A172 (cell line): ENCODE measurements around the gene C1orf53. TPM values are rescaled to one million over a fixed set of nuclear protein-coding genes. Genes with fewer than 3 reads are reported as not detected.
"Not testable (repeated sequence)": the region's sequence is repeated elsewhere in the genome, so short reads cannot be mapped to it uniquely, and the experiment has no call there.

ENCODE experiments used
- DNase-seq: peaks from one replicate; pipeline ENCODE4 v3.0.0-alpha.2; 2015; ENCODE audit warnings: low spot score
- total RNA-seq: library from RNA; depleted of rRNA; stranded (reverse); fragments of >200 nt; shearing (Covaris generic); gene quantifications from 2 replicates; pipeline ENCODE4 v1.2.3, GENCODE V29; 2014; rRNA removed

The C1orf53 gene
- 21.2 and 34.3 TPM in 2 replicates for total RNA-seq

GRCh38 chr1:197902454-197903195 lies at the start of gene C1orf53:
C1orf53 (plus strand) TSS chr1:197902630; CDS start chr1:197902650, 20 bp downstream.
- peak; percentile 81 for DNase-seq

GRCh38 chr1:197855751-197856150 lies 46.7 kb upstream of the C1orf53 start:
- DNase-seq, result not testable (repeated sequence)

DNA sequence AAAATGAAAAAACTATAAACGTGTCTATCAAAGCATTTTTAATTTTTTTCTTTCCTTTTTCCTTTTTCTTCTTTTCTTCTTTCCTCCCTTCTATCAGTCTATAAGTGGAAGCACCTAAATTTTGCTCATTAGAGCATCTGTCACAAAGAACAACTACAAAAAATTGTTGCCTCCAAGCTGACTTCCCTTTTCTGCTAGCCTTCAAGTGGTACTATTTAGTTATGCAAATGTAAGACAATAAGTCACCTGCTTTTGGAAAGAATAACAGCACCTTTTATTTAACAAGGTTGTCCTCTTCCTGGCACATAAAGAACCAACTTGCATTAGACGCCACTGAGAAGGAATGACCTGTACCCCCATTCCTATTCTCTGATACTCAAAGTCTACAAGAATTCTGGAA lies 45.0 kb upstream of the C1orf53 start:
- DNase-seq, result no peak

DNA sequence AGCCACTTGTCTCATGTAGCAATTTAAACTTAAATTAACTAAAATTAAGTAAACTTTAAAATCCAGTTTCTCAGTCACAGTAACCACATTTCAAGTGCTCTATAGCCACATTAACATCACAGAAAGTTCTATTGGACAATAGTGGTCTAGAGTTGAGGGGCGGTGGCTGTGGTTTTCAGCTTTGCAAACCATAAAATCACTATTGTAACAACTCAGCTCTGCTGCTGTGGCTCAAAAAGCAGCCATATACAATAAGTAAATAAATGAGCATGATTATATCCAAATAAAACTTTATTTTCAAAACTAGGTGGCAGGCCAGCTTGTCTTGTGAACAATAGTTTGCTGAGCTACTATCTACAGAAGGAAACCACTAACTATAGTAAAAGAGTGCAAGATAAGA lies 43.4 kb upstream of the C1orf53 start:
- DNase-seq, result no peak

- no peak for DNase-seq
These were observed 40.2 kb upstream of the C1orf53 start for GRCh38 chr1:197862221-197862620.

DNA sequence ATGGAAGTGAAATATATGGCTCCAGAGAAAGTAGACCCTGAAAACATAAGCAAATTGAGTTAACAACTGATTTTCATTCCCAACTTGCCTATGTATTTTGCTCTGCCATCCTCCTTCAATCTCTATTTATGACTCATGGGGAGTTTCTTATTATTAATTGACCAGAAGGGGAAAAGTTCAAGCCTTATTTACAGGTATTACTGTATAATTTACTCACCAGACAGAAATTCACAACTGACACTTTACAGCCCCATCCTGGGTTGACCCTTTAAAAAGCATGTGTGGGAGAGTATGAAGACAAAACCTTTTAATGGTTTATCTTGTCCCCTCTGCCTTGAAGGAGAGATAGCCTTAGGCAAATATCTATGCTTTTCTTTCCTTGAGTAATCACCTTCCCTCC lies 39.8 kb upstream of the C1orf53 start:
- DNase-seq, result no peak

- DNase-seq, result no peak
These were observed 36.6 kb upstream of the C1orf53 start for GRCh38 chr1:197865809-197866208.

DNA sequence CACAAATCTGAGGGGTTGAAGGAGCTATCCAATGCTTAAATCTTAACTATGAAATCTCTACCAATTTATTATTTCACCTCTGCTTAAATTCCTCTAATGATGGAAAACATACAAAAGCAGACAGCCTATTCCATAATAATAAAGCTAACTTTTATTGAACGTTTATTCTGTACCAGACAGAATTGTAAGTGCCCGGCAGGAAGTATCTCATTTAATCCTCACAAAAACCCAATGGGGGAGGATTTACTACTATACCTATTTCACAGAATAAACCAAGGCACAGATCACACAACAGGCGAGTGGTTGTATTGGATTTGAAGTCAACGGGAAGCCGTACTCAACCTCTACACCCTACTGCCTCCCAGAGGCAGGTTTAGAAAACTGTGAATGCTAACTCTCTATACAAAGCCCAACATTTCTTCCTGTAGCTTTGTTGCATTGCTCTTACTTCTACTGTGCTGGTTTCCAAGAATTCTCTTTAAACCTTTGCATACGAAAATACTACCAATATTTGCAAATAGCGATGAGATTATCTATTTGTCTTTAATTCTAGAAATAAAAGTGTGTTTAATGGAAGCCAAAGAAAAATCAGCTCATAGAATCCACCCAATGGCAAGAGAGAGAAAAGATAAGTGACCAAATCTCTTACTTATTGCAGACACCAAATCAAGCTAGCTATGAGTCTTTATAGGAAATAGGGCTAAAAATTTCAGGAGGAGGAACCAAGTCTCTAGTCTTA lies 33.5 kb upstream of the C1orf53 start:
- peak; percentile 71 for DNase-seq

DNA sequence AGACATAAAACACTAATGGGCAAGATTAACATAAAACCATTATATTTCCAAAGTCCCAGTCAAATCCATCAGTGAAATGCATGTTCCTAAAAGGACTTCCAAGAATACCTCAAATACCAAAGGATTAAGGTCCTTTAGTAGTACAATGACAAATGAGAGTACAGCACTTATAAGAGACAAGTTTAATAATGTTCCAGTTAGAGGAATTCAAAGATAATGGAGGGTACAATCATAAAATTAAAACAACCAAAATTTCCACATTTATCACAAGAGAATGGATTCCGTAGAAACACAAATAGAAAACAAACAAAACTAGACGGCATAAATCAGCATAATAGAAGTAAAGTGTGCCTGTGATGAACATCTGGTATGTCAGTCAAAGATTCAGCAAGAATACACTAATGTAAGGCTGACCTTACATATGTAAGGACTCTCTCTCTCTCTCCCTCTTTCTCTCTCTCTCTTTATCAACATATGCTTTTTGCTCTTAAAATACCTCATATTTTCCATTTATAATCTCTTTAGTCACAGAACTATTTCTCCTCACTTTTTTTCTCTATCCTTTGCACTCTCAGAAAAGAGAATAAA lies 32.8 kb upstream of the C1orf53 start:
- DNase-seq, result no peak

GRCh38 chr1:197876894-197877293 lies 25.5 kb upstream of the C1orf53 start:
- no peak for DNase-seq

DNA sequence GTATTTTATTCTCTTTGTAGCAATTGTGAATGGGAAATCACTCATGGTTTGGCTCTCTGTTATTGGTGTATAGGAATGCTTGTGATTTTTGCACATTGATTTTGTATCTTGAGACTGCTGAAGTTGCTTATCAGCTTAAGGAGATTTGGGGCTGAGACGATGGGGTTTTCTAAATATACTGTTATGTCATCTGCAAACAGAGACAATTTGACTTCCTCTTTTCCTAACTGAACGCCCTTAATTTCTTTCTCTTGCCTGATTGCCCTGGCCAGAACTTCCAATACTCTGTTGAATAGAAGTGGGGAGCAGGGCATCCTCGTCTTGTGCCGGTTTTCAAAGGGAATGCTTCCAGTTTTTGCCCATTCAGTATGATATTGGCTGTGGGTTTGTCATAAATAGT lies 22.0 kb upstream of the C1orf53 start:
- DNase-seq, result not testable (repeated sequence)

GRCh38 chr1:197882241-197882640 lies 20.2 kb upstream of the C1orf53 start:
- not testable (repeated sequence) for DNase-seq

DNA sequence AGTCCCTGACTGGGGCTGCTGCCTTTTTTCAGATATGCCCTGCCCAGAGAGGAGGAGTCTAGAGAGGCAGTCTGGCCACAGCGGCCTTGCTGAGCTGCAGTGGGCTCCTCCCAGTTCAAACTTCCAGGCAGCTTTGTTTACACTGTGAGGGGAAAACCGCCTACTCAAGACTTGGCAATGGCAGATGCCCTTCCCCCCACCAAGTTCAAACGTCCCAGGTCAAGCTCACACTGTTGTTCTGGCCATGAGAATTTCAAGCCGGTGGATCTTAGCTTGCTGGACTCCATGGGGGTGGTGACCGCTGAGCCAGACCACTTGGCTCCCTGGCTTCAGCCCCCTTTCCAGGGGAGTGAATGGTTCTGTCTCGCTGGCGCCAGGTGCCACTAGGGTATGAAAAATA lies 18.3 kb upstream of the C1orf53 start:
- no peak for DNase-seq

DNA sequence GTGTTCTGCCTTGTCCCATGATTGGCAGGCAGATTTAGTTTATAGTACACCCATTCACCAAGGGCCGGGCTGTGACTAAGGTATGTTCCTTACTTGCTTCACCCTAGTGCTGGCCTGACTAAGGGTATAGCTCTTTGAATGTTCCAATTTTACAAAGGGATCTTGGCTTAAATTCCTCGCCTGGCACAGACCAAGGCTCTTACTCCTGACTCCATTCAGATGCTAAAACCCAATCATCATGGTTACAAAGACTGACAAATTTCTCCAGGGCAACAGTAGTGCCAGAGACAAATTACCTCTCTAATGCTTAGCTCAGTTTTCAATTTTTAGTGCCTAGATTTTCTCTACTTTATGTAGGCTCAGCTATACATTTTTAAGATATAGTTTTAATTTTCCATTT lies 11.5 kb upstream of the C1orf53 start:
- DNase-seq, result no peak

DNA sequence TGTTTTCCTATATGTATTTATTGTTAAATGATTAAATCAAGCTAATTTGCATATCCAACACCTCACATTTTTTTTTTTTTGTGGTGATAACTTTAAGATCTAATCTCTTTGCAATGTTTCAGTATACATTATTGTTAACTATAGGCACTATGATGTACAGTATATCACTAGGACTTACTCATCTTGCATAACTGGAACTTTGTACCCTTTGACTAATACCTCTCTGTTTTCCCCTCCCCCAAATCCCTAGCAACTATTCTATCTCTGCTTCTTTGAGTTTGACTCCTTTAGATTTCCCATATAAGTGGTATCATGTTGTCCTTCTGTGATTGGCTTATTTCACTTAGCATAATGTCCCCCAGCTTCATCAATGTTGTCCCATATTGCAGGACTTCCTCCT lies 9.7 kb upstream of the C1orf53 start:
- DNase-seq, result no peak

DNA sequence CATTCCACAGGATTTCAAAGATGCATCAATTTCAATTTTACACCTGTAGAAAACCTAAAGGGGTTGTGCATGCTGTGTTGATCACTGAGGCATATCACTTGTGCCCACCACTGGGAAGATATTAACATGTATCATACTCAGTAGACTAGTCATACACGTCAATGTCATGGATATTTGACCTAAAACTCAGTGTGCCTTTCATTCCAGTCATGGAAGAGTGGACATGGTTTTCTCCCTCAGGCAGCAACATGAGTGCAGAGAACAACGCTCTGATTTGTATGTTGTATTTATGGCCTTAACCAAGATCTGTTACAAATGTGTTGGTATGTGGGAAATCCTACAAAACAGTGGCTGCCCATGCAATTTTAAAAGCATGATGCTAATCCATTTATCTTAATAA lies 6.1 kb upstream of the C1orf53 start:
- DNase-seq, result no peak

DNA sequence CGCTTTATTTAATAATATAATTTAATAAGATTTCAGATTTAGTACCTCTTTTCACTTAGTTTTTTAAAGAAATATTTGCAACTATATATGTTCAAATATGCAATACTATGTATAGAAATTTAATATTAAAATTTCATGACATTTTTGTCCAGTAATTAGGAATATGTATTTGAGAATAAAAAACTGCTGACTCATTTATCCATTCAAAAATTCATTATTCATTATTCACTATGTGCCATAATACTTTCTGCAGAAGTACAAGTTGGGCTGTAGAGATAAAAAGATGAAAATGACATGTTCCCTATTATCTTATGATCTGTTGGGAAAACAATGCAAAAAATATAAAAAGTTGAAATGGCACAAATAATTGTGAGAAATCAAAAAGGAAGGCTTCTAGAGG lies 3.4 kb upstream of the C1orf53 start:
- no peak for DNase-seq

GRCh38 chr1:197902131-197902453 lies 338 bp upstream of the C1orf53 start:
- DNase-seq, result no peak

- DNase-seq, result no peak
These were observed 725 bp downstream of the C1orf53 start for GRCh38 chr1:197903196-197903514.

DNA sequence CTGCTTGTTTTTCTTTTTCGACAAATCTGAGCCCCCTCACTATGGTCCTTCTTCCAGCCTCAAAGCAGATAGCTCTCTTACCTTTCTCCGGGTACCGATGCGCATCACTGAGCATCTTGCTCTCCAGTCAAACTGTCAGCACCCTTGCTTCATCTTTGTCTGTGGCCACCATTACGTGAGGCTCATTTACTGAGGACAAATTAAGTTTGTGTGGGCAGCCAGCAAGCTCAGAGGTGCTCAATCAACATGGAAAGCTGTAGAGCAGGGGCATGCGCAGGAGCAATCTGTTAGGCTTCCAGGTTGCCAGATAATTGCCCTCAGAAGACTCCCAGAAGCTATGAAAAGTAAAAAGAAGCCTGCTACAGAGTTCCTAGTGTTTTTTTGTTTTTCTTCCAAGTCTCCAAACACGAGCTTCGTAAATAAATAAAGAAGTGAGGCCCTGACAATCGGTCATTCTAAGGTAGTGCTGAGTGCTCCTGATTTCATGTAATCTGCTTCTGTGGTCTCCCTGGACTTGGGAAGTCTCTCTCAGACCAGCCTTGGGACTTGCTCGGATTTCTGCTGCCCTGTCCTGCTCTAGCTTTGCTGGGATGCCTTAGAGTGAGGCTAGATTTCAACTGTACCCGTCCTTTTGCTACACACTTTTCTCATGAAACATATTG lies 1.8 kb downstream of the C1orf53 start:
- no peak for DNase-seq

DNA sequence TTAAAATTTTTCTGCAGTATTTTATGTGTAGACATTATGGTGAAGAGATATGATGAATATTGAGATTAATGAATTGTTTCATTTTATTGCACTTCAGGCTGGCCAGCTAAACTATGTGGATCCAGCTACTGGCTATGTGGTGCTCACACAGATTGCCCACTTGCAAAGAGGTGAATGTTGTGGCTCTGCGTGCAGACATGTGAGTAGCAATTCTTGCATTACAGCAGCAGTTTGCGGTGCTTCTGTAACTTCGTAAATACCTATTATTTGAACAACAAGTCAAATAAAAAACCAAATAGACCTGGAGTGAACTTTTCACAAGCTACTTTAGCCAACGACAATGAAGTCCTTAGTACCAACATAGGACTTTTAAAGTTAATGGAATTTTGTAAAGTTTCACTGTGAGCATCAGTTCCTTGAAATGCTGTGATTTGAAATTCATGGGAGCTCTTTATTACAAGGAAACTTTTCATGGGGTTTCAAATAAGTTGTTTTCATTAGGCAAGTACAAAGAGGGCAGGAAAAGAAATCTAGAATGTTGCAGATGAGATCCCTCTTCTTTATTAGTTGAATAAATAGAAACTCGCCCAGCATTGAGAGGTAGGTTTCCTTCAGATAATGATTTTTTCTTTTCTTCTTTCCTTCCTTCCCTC lies 3.4 kb downstream of the C1orf53 start:
- no peak for DNase-seq
